Activated CD8-positive, alpha-beta memory T cell treated with anti-CD3 and anti-CD28 coated beads, Interleukin-2, amount 50 U/mL, for 24 hours (primary cell): ENCODE data around the gene INTS6L.
A peak's percentile ranks its signal among the peaks of the same experiment; 100 is the strongest.
"Not testable (repeated sequence)": the region's sequence is repeated elsewhere in the genome, so short reads cannot be mapped to it uniquely, and the experiment has no call there.

Experiments
- DNase-seq: peaks from one replicate; pipeline ENCODE4 v3.0.0-alpha.2; 2020; ENCODE audit errors: extremely low read depth

The INTS6L gene

DNA sequence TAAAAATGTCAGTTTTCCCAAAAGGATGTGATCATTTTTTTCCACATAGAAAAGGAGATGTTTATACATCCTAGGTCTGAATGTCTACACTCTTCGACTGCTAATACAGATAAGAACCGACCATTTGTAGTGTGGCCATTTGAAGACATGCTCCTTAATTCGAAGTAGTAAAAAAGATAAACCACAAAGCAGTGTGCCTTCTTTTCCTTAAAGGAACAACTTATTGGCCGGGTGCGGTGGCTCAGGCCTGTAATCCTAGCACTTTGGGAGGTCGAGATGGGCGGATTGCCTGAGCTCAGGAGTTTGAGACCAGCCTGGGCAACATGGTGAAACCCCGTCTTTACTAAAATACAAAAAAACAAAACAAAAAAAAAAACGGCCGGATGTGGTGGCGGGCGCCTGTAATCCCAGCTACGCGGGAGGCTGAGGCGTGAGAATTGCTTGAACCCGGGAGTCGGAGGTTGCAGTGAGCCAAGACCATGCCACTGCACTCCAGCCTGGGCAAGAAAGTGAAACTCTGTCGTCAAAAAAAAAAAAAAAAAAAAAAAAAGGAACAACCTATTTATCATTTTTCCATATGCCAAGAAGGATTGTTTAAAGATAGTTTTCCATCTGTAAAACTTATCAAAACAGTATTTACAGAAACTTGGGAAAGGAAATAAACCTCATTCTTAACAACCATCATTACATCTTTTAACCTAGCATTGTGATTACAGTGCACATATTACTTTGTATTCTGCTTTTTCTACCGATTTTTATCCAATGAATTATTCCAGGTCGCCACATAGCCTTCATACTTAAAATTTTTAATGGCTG is 2.6 kb downstream of the INTS6L start:
- DNase-seq, result no peak

DNA sequence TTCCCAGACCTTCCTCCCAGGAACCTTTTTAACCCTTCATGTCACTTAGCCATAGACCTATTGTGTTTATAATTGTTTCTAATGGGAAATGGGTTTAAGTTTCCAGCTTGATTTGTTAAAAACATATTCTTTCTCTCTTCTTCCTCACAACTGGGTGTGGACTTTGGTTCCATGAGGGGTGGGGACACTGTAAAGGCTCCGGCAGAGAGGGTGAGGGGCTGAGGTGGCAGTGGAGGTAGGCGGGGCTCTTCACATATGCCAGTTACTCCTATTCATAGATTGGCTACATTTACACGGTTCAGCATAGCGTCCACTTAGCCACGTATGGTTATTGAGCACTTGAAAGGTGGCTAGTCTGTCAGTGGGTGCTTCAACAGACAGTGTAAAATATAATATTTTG is 7.8 kb downstream of the INTS6L start:
- DNase-seq, result no peak

DNA sequence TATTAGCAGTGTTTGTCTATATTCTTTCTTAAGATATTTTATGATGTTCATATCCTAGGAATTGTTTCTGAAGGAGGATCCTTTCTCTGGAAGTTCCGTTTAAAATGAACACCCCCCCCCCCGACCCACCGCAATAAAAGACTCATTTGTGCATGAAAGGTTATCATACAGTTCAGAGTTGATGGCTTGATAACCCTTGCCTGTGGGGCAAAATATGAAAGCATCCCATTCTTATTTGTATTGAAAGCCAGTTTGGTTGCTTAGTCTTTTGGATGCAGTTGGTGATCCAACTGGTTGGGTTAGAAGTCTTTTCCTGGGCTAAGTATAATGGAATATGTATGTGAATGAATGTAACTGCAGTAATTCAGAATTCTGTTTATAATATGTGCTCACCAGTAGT is 8.3 kb downstream of the INTS6L start:
- DNase-seq, result no peak

DNA sequence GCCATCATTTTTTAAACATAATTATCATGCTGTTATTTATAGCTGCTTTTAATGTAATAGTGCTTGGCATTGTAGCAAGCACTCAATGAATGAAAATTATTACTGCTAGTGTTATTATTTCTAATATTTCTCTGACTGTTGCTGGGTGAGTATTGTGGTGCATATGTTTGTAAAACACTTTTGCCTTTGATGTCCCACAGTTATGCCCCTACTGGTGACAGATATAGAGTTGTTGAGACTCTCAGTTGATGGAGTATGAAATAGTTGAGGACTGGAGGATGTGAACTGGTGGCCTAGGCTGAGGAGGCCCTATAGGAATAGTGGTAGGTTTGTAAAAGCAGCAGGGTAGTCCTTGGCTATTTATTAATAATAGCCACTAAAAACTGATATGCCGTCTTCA is 9.6 kb downstream of the INTS6L start:
- DNase-seq, result no peak

DNA sequence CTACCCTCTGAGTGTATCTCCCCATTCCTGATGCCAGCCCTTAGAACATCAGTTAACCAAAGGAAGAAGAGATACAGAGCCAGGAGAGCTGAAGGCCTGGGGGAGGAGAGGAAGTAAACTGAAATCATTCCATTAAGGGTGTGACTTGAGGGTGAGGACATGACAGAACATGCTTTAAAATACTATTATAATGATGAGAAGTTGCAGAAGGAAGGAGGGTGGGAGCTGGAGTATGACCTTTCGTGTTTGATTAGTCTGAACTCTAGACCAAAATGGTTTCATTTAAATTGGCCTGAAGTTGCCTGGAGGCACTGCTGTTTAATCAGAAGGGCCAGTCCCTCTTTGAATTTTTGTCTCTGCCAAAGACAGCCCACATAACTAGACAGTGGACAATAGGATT is 11.4 kb downstream of the INTS6L start:
- no peak for DNase-seq

DNA sequence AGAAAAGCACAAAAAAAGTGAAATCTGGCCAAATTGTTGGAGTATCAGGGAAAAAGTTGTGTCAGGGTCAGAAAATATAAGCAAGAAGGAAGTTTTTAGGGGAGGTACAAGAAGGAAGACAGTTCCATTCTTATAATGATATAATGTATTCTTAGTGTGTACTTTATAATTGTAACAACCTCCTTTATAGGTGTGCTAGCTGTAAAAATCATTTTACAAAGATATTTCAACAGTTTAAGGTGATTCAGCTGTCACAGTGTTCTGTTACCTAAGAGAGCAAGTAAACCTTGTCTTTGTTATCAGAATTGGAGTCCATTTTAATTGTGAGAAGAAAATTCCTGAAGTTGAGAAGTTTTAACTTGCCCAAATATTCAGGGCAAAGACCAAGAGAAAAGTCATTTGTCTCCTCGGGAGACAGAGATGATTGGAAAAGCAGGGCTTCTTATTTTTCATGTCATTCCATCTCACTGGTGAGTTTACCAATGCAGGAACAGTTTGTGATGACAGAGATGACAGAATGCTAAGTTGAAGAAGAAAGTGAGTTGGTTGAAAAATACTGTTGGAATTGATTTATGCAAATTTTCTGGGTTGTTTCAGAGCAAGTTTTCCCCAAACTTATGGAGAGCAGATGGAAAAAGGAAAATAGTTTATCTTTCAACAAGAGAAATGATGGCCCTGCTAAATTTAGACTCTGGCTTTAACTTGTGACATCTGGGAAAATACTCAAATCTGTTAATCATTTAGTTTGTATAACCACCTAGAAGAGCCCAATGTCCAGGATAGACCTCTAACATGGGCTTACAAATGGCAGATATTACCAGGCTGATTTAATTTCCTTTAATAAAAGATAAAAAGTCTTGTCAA is 14.8 kb downstream of the INTS6L start:
- no peak for DNase-seq

DNA sequence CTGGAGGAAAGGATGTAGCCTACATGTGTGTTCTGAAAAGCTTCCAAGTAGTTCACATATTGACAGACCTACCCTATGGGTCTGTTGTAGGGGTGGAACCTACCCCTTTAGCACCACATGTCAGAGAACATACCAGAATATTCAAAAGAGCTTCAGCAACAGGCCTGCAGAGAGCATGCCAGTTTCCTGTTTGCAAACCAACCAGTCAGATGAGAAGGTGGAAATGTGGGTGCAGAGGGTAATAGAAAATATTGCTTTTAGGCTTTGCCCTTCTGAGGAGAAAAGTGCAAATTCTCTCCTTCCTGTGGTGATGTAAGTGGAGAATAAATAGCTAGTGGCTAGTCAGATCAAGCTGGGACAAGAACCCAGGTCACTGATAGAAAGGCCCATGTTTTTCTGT is 16.4 kb downstream of the INTS6L start:
- no peak for DNase-seq

DNA sequence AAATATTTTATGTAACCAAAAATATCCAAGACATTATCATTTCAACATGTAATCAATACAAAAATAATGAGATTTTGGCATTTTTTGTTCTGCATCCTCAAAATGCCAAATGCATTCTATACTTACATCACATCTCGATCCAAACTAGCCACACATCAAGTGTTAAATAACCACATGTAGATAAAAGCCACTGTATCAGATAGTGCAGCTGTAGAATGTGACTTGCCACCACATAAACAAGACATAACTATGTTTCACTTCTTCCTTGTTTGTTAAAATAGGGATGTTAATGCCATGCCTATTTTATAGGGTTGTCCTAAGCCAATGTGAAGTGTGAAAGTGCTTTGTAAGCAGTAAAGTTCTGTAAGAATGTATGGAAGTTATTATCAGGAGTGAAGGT is 20.9 kb downstream of the INTS6L start:
- DNase-seq, result no peak

DNA sequence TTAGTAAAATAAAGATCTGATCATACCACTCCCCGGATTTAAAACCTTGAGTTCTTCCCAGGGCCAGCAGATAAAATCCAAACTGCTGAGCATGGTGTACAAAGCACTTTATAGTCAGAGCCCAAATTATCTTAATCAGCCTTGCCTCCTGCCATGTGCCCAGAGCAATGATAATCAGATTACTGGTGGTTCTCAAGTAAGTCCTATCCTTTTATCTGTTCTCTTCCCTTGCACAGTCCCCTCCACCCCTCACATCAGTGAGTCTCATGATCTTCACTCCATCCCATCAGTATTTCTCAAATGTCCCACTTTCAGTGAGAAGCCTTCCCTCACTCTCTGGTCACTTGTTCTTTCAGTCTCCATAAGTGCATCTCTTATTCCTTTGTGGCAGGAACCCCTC is 22.7 kb downstream of the INTS6L start:
- no peak for DNase-seq

DNA sequence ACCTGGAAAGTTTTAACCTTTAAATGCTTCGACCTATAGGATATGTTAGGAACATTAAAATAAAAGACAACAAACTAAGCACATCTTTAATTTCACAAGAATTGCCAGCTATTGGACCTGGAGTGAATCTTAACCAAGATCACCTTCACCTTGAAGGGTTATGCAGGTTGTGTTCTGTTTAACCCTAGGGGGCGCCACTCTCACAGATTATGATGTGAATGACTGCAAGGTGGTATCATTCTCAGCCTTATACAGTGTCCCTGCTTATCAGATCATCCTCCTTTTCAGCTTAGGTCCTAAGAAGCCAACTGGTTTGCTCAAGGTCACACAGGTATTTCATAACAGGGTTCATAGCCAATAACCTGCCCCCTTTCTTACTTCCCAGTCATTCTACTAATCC is 23.5 kb downstream of the INTS6L start:
- no peak for DNase-seq

DNA sequence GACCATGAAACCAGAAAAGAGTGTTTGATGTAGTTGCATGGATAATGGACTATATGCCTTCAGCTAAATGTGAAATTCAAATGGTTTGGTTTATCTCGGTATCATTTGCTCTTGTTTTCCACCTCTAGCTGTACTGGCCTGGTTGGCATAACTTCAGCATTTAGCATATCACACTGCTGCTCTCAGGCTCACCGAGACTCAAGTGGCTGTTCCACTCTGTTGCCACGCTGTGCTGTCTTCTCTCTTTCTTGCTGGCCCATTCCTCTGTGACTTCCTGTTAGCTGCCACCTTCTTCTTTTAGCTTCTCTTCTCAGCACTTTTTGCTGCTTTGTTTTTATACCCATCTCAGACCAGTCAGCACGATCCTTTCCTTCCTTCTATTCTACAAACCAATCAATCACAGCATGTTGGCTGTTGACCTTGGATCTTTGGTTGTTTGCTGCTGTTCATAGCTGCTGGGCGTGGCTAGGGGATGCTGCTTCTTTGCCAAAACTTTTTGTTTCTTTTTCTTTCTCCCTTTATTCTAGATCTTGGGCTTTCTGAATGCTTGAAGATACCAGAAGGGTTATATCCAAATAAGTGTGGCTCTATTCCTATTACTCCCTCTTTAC is 24.0 kb downstream of the INTS6L start:
- no peak for DNase-seq

DNA sequence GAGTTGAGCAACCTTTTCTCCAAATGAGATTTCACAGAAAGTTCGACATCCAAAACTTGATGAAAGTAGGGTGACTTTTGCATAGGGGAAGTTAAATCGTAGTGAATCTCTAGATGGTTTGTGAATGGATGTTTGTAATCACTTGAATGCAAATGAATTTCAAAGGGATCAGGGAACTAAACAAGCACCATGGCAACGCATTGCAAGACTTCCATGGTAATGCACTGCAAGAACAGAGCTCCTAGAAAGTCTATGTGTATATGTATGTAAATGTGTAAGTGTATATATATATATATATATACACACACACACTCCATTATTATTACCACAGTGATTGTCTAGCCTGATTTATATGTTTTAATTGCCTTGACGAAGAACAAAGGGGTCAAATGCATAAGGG is 27.3 kb downstream of the INTS6L start:
- DNase-seq, result no peak

DNA sequence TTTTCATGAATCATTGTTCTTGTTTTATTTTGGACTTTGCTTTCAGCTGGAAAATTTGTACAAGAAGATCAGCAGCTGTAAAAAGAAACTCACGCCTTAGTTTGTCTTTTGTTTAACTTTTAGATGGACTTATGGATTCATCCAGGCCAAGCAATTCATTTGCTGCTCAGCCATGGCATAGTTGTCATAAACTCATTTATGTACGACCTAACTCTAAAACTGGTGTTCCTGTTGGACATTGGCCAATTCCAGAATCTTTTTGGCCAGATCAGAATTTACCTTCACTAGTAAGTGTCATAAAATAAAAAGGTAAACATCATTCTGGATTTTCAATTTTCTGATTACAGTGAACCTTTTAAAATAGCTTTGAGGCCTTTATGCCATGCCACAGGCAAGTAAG is 29.1 kb downstream of the INTS6L start:
- DNase-seq, result no peak

DNA sequence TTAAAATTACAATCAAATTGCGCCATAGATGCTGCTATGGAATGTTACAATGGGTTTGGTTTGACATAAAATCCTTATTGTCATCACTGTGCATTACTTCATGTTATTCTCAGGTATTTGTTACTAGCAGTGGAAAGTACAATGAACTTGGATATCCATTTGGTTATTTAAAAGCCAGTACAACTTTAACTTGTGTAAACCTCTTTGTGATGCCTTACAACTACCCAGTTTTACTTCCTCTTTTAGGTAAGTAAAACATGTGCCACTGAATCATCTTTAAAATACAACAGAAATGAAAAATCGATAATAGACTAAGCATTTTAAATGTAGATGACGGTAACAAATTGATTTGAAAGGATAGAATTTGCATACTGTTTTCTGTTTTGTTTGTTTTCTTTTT is 35.6 kb downstream of the INTS6L start:
- DNase-seq, result no peak

DNA sequence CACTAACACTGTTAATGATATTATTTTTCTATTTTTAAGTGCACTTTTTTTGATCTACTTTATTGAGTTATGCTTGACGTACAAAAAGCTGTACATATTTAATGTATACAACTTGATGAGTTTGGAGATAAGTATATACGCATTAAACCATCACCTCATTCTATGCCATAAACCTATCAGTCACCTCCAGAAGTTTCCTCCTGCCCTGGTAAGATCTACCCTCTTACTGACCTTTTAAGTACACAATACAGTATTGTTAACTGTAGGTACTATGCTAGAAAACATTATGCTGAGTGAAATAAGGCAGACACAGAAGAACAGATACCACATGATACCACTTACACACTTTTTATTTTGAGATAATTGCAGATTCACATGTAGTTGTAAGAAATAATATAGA is 36.9 kb downstream of the INTS6L start:
- no peak for DNase-seq

DNA sequence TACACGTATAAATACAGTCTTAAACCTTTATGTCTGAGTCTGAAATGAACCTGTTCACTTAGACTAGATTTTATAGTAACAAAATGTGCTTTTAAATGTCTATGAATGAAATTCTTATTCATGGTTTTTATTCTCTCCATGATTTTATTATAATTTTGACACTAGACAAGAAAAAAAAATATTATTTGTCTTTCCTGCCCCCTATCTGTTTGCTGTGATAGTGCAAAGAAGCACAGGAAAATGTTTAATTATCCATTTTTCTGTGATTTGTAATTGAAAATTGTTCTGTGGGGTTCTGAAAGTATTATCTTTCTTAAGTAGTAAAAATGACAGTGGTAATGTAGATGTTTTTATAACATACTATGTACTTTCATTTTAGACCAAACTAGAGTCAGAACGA is 52.0 kb downstream of the INTS6L start:
- no peak for DNase-seq

DNA sequence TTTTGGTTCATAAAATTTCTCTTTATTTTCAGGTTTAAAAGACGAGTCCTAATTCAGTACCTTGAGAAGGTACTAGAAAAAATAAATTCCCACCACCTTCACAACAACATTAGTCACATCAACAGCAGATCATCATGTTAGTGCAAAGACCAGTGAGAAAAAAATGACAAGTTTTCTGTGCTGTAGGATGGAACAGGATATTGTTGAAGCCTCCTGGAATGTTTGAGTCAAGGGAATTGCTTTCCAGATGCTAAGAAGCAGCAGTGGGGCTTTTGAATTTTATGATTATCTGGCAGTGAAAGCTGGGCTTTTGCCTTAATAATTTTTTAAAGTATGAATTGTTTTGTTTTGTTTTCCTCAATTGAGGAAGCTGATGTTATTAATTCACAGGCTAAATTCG is 61.0 kb downstream of the INTS6L start:
- DNase-seq, result no peak

DNA sequence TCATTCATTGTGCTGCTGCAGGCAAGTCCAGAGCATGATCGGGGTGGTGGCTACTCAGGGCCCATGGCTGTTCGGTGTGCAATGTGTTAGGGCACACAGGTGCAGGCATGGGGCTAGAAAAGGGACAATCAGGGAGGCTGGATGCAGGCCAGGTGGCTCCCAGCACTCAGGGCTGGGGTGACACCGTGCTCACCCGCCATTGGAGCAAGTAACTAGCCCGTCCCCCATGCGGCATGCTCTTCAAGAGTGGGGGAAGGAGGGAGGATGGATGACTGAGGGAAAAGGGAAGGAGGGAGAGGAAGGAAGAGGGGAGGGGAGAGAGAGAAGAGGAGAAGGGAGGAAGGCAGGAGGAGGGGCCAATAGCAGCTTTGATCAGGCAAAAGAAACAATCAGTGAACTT is 64.7 kb downstream of the INTS6L start:
- DNase-seq, result no peak

DNA sequence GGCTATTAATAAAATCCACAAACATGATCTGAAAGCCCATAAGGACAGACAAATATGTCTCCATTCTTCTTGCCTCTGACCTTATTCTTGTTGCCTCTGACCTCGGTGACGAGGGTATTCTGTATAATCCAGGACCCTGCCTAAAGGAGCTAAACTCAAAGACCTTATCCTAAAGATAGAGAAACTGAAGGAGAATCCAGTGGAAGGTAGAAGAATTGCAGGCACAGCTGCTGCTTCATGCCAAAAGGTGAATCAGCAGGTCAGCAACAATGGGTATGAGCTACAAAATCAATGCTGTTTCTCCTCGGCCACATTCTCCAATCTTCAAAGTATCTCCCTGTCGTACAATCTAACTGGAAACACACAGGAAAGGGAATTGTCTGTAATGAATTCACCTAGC is 71.4 kb downstream of the INTS6L start:
- no peak for DNase-seq

DNA sequence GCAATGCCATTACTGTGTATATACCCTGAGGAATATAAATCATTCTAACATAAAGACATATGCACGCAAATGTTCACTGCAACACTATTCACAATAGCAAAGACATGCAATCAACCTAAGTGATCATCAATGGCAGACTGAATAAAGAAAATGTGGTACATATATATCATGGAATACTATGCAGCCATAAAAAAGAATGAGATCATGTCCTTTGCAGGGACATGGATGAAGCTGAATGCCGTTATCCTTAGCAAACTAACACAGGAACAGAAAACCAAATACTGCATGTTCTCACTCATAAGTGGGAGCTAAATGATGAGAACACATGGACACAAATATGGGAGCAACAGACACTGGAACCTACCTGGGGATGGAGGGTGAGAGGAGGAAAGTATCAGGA is 73.6 kb downstream of the INTS6L start:
- DNase-seq, result not testable (repeated sequence)

DNA sequence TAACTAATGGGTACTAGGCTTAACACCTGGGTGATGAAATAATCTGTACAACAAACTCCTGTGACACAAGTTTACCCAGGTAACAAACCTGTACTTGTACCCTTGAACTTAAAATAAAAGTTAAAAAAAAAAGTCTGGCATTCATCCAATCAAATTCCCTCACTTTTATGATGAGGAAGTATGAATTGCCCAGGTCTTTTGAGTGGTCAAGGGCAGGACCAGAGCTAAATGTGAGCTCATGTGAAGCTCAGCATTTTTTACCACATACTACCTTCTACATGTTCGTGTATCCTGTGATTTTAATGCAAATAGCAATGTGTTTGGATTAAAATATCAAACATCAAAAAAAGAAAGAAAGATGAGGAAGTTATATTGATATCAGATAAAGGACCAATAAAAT is 74.0 kb downstream of the INTS6L start:
- DNase-seq, result not testable (repeated sequence)

DNA sequence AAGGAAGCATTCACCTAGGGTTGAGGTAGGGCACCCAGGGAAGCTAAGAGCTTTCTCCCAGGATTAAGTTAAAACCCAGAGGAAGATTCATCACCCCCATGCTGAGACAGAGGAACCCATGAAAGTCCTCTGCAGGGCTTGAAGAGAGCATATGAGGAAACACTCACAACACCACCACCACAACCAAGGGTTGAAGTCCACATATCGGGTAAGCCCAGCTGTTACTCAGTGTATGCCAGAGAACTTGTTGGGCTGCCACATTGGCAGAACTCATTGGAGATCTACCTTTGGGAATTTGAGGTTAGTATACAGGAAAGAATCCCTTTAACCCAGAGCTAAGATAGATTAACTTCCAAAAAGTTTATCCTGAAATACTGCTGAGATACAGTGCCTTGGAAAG is 75.1 kb downstream of the INTS6L start:
- no peak for DNase-seq

DNA sequence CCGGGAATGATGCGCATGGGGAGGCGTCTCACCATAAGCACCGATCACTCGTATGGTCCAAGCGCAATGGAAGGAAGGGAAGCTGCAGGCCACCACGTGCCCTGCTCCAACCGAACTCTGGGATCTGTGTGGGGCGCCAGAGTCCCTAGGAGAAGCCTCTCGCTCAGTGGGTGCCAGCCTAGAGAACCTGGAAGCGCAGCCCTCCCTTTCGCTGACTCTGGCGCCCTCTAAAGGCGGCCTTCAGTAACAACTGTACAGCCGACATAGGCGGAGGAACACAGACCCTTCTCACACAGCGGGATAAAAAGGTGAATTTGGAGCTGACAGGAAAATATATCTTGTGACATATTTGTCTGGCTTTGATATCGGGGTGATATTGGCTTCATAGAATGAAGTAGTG is 76.0 kb downstream of the INTS6L start:
- peak; percentile 0 for DNase-seq
